ENCODE results near the gene TSPOAP1. TPM values are rescaled to one million over a fixed set of nuclear protein-coding genes. Genes with fewer than 3 reads are reported as not detected.

TSPOAP1 gene
- total RNA-seq, 2 donors from 2014 or later: 22.6 to 26.3 TPM

DNA sequence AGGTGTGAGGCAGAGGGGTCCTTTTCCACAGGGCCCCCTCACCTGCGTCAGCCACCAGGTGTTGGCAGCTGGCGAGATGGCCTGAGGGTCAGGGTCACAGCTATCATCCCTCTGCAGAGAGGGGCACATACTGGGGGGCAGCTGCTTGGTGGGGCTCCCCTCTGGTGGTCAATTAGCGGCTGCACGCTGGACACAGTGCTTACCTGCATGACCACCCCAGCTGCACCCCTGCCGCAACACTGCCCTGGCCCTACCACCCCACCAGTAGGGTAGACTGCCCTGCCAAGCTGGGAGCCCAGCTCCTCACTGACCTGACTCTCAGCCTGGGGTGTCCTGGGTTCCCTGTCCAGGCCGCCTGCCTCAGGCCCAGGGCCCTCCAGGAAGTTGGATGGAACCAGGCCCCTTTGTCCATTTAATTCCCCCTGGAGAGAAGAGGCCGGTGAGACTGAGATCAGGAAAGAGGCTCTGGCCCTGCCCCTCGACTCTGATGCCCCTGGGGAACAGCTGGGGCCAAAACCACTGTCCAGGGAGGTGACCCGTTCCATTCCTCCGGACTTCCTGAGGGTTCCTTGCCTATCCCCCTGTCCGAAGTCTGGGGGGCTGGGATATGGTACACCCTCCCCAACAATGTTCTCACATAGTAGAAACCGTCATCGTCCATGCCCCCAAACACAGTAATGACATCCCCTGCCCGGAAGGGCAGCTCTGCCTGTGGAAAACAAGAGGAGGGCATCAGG, 23.7 kb downstream of the TSPOAP1 start:
- H3K4me1 ChIP-seq (ENCODE audit: control insufficient read depth in 1 of 2, low read depth in 2 of 2): no peaks in the 10 kb centered on the region
- no peak for DNase-seq (ENCODE audit: low spot score)
- no peak for ATAC-seq (ENCODE audit: insufficient number of reproducible peaks, low FRiP score, low read depth)
- H3K27ac ChIP-seq: no peak overlapping the region
- no peaks in the 10 kb centered on the region for H3K9me3 ChIP-seq
- H3K36me3 ChIP-seq: no peaks in the 10 kb centered on the region
- TF ChIP-seq, protein P1, sequence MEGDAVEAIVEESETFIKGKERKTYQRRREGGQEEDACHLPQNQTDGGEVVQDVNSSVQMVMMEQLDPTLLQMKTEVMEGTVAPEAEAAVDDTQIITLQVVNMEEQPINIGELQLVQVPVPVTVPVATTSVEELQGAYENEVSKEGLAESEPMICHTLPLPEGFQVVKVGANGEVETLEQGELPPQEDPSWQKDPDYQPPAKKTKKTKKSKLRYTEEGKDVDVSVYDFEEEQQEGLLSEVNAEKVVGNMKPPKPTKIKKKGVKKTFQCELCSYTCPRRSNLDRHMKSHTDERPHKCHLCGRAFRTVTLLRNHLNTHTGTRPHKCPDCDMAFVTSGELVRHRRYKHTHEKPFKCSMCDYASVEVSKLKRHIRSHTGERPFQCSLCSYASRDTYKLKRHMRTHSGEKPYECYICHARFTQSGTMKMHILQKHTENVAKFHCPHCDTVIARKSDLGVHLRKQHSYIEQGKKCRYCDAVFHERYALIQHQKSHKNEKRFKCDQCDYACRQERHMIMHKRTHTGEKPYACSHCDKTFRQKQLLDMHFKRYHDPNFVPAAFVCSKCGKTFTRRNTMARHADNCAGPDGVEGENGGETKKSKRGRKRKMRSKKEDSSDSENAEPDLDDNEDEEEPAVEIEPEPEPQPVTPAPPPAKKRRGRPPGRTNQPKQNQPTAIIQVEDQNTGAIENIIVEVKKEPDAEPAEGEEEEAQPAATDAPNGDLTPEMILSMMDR (IDR thresholded peaks at IDR 0.05): no peak
- no peaks in the 10 kb centered on the region for H3K27me3 ChIP-seq (replicated peaks; ENCODE audit: insufficient read depth)
- no peak overlapping the region for H3K4me3 ChIP-seq

DNA sequence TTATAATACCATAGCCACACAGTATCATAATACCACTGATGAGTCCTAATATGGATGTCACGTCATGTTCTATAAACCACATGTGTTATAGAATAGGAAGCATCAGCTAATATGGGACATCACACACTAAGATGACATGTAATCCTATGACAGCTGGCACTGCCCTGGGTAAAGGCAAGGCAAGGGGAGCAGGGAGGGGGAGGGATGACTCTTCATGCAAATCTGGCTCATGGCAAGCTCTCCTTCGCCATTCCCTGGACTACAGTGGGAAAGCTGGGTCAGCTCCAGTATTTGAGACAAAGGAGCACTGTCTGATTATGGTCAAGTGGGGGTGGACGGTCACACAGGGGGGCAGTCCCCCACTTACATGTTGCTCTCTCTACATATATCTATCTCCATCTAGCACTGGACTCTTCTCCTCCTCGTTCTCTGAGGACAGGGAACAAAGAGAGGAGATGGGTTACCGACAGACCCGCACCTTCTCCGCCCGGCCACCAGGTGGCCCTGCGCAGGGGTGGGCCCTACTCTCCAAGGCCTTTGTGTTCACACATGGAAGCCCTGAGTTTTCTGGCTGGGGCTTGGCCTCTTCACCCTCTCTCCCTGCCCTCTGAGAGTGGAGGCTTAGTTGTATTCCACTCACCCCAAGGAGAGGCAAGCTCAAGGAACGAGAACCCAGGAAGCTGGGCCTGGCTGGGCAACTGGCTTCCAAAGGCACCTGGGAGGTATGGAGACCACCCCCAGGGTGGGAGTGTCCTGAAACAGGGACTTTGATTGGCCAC, 24.4 kb downstream of the TSPOAP1 start:
- TF ChIP-seq, protein P1 (IDR thresholded peaks at IDR 0.05): peak; percentile 51
- no peak overlapping the region for H3K4me3 ChIP-seq
- no peaks in the 10 kb centered on the region for H3K36me3 ChIP-seq
- H3K9me3 ChIP-seq: no peaks in the 10 kb centered on the region
- H3K4me1 ChIP-seq (ENCODE audit: control insufficient read depth in 1 of 2, low read depth in 2 of 2): no peaks in the 10 kb centered on the region
- DNase-seq (ENCODE audit: low spot score) (no peak), ATAC-seq (ENCODE audit: insufficient number of reproducible peaks, low FRiP score, low read depth) (no peak)
- H3K27me3 ChIP-seq (replicated peaks; ENCODE audit: insufficient read depth): no peaks in the 10 kb centered on the region
- H3K27ac ChIP-seq: no peak overlapping the region

DNA sequence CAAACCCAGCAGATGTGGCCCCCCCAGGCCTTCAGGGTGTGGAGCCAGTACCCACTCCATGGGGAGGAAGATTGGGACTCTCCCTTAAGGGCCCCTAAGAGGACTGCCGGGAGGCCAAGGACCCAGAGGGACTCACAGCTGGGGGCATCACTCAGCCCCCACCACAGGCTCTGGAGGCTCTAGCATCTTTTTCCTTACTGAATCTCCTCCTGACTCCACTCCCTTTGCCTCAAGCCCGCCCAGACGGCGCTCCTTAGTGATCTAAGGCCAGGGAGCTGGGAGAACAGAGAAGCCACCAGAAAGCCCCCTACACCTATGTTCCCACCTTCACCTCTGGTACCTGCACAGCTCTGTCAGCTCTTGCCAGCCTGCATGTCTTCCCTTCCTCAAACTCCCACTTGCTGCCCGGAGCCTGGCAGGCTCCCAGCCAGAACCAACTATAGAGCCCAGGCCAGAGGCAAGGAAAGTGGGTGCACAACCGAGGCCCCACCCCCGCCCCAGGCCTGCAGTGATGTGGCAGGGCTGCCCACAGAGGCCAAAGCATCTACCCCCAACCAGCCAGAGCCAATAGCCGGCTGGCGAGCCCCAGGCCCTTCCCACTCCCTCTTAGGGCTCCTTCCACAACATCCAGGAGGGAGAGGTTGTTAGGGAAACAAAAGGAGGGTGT, 25.5 kb downstream of the TSPOAP1 start:
- ATAC-seq (ENCODE audit: insufficient number of reproducible peaks, low FRiP score, low read depth) (no peak), DNase-seq (ENCODE audit: low spot score) (no peak)
- Histone ChIP-seq H3K27ac (no peak overlapping the region), H3K4me3 (no peak overlapping the region), H3K4me1 (ENCODE audit: control insufficient read depth in 1 of 2, low read depth in 2 of 2) (no peaks in the 10 kb centered on the region), H3K9me3 (no peaks in the 10 kb centered on the region), H3K36me3 (no peaks in the 10 kb centered on the region), H3K27me3 (replicated peaks; ENCODE audit: insufficient read depth) (no peaks in the 10 kb centered on the region)
- TF ChIP-seq, protein P1 (IDR thresholded peaks at IDR 0.05): no peak

DNA sequence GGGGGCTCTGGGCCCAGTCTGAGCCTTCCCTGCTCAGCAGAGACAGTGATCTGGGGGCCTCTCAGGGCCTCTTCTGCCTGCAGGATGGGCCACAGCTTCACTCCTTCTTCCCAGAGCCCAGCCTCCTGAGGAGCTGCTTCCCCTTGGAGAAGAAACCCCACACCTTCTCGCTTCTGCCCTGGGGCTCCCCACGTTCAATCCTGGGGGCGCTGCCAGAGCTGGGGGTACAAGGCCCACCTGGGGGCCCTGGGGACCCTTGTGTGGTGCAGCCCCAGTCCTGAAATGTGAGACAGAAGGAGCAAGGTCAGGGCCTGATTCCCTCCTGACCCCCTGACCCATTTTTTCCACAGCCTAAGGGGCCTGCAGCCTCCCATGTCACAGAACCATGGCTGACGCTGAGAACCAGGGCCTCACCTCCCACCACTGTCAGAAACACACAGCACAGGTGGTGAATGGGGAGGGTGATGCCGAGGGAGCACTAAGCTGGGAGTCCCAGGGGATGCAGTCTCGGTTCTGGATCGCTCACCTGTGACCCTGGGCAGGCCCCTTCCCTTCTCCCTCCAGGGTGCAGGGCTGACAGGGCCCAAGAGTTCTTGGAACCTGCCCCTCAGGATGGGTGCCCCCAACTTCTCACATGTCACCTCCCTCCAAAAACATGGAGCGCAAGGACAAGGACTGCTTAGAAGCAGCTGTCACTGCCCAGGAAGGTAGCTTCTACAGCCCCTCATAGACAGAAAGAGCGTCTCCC, 26.2 kb downstream of the TSPOAP1 start:
- no peaks in the 10 kb centered on the region for H3K27me3 ChIP-seq (replicated peaks; ENCODE audit: insufficient read depth)
- no peak overlapping the region for H3K27ac ChIP-seq
- H3K9me3 ChIP-seq: no peaks in the 10 kb centered on the region
- ATAC-seq (ENCODE audit: insufficient number of reproducible peaks, low FRiP score, low read depth) (no peak), DNase-seq (ENCODE audit: low spot score) (no peak)
- TF ChIP-seq, protein P1 (IDR thresholded peaks at IDR 0.05): no peak
- H3K4me1 ChIP-seq (ENCODE audit: control insufficient read depth in 1 of 2, low read depth in 2 of 2): no peaks in the 10 kb centered on the region
- H3K36me3 ChIP-seq: no peaks in the 10 kb centered on the region
- H3K4me3 ChIP-seq: no peak overlapping the region
